ENCODE results near the gene GAS6.

The GAS6 gene

GRCh38 chr13:113819731-113820715, 43.9 kb downstream of the GAS6 start:
- no peak for DNase-seq (ENCODE audit: low spot score)

- no peak for DNase-seq (ENCODE audit: low spot score)
Measured at GRCh38 chr13:113819341-113819730, 44.5 kb downstream of the GAS6 start.

- DNase-seq (ENCODE audit: low spot score) = no peak
Measured at GRCh38 chr13:113818700-113819295, 45.1 kb downstream of the GAS6 start.

GRCh38 chr13:113817860-113818691, 45.8 kb downstream of the GAS6 start:
- no peak for DNase-seq (ENCODE audit: low spot score)

- peak; percentile 86 for DNase-seq (ENCODE audit: low spot score)
Measured at GRCh38 chr13:113816946-113817859, 46.7 kb downstream of the GAS6 start.

GRCh38 chr13:113816254-113816929, 47.5 kb downstream of the GAS6 start:
- peak; percentile 37 for DNase-seq (ENCODE audit: low spot score)

GRCh38 chr13:113815151-113816058, 48.5 kb downstream of the GAS6 start:
- no peak for DNase-seq (ENCODE audit: low spot score)

GRCh38 chr13:113814435-113814821, 49.4 kb downstream of the GAS6 start:
- peak; percentile 52 for DNase-seq (ENCODE audit: low spot score)

GRCh38 chr13:113813749-113814434, 50.0 kb downstream of the GAS6 start:
- DNase-seq (ENCODE audit: low spot score) = no peak

GRCh38 chr13:113813070-113813748, 50.7 kb downstream of the GAS6 start:
- DNase-seq (ENCODE audit: low spot score) = no peak

- DNase-seq (ENCODE audit: low spot score) = no peak
Measured at GRCh38 chr13:113812178-113813040, 51.5 kb downstream of the GAS6 start.

- DNase-seq (ENCODE audit: low spot score) = no peak
Measured at GRCh38 chr13:113811081-113811928, 52.6 kb downstream of the GAS6 start.

GRCh38 chr13:113810640-113811039, 53.2 kb downstream of the GAS6 start:
- DNase-seq (ENCODE audit: low spot score) = no peak

- no peak for DNase-seq (ENCODE audit: low spot score)
Measured at GRCh38 chr13:113809934-113810333, 53.9 kb downstream of the GAS6 start.

GRCh38 chr13:113808058-113808834, 55.6 kb downstream of the GAS6 start:
- no peak for DNase-seq (ENCODE audit: low spot score)

- no peak for DNase-seq (ENCODE audit: low spot score)
Measured at GRCh38 chr13:113806526-113806925, 57.4 kb downstream of the GAS6 start.

All from AG08395 (cell line).